CD14-positive monocyte (primary cell): ENCODE data around the gene DENND1A. TPM values are rescaled to one million over a fixed set of nuclear protein-coding genes. Genes with fewer than 3 reads are reported as not detected.

ENCODE experiments used
- DNase-seq, 3 donors: peaks; one replicate each; pipeline ENCODE4 v3.0.0-alpha.2; 2011 to 2022
- H2AFZ ChIP-seq: 2 replicates; pipeline ENCODE4 v1.6.0; 2012; ENCODE audit warnings: mild to moderate bottlenecking, low read depth, low read length, inconsistent platforms; ENCODE audit not compliant: insufficient read depth, poor library complexity, severe bottlenecking
- H3K27ac ChIP-seq, 2 donors: 1 replicate in 1 of 2; 2 replicates in 1 of 2; pipeline ENCODE4 v1.5.1; 2012 to 2013; ENCODE audit warnings: low read length in 2 of 2, control low read depth in 1 of 2, inconsistent platforms in 1 of 2, low read depth in 1 of 2, mild to moderate bottlenecking in 1 of 2
- H3K27me3 ChIP-seq, 2 donors: one replicate each; pipeline versions ENCODE4 v1.6.0 to v1.6.1; 2011 to 2013; ENCODE audit warnings: low read length in 2 of 2; ENCODE audit not compliant: control insufficient read depth in 2 of 2, insufficient read depth in 2 of 2
- H3K36me3 ChIP-seq, 2 donors: replicated peaks in 1 of 2; 1 replicate in 1 of 2; 2 replicates in 1 of 2; pipeline versions ENCODE4 v1.5.1 to v1.6.1; 2012 to 2013; ENCODE audit warnings: low read length in 2 of 2, control low read depth in 1 of 2, inconsistent platforms in 1 of 2, mild to moderate bottlenecking in 1 of 2; ENCODE audit not compliant: insufficient read depth in 2 of 2, control insufficient read depth in 1 of 2
- H3K4me1 ChIP-seq, 2 donors: 1 replicate in 1 of 2; 2 replicates in 1 of 2; pipeline versions ENCODE4 v1.5.1 to v1.6.1; 2012 to 2013; ENCODE audit warnings: low read length in 2 of 2, control low read depth in 1 of 2, inconsistent platforms in 1 of 2, mild to moderate bottlenecking in 1 of 2, moderate library complexity in 1 of 2; ENCODE audit not compliant: insufficient read depth in 2 of 2, control insufficient read depth in 1 of 2
- H3K4me2 ChIP-seq: replicated peaks from 2 replicates; pipeline ENCODE3; 2012; ENCODE audit warnings: low read length, moderate library complexity, mild to moderate bottlenecking; ENCODE audit not compliant: poor library complexity, severe bottlenecking; ENCODE audit errors: extremely low read depth
- H3K4me3 ChIP-seq, 3 experiments: fragments of 200-600 bp in 1 of 3; sonication (generic) in 1 of 3; replicated peaks in 1 of 3; 1 replicate in 2 of 3; 2 replicates in 1 of 3; pipeline ENCODE4 v1.5.1; 2011 to 2013; ENCODE audit warnings: low read length in 3 of 3, mild to moderate bottlenecking in 3 of 3, control low read depth in 2 of 3, low read depth in 2 of 3, inconsistent platforms in 1 of 3, moderate library complexity in 1 of 3
- H3K79me2 ChIP-seq: 2 replicates; pipeline ENCODE4 v1.6.0; 2012; ENCODE audit warnings: mild to moderate bottlenecking, control low read depth, inconsistent platforms, low read length, moderate library complexity; ENCODE audit not compliant: insufficient read depth
- H3K9ac ChIP-seq: 2 replicates; pipeline ENCODE4 v1.6.0; 2017; ENCODE audit warnings: low read length, mild to moderate bottlenecking; ENCODE audit not compliant: insufficient read depth, poor library complexity, severe bottlenecking
- H3K9me3 ChIP-seq, 2 donors: replicated peaks in 1 of 2; 1 replicate in 1 of 2; 2 replicates in 1 of 2; pipeline versions ENCODE4 v1.5.1 to v1.6.1; 2012 to 2013; ENCODE audit warnings: low read length in 2 of 2, control low read depth in 1 of 2; ENCODE audit not compliant: control insufficient read depth in 1 of 2, insufficient read depth in 1 of 2
- H4K20me1 ChIP-seq: 2 replicates; pipeline ENCODE4 v1.6.0; 2012; ENCODE audit warnings: mild to moderate bottlenecking, low read length, control low read depth, moderate library complexity; ENCODE audit not compliant: insufficient read depth
- H3K27ac Mint-ChIP-seq, 7 donors: one replicate each; pipeline ENCODE4 v1.8.0; 2020; ENCODE audit warnings: mild to moderate bottlenecking in 7 of 7, mixed read lengths in 7 of 7, moderate library complexity in 6 of 7, inconsistent platforms in 2 of 7
- H3K27me3 Mint-ChIP-seq, 3 donors: one replicate each; pipeline ENCODE4 v1.8.0; 2021 to 2022; ENCODE audit warnings: low read depth in 3 of 3, mild to moderate bottlenecking in 3 of 3, mixed read lengths in 3 of 3, moderate library complexity in 3 of 3, inconsistent platforms in 1 of 3
- H3K36me3 Mint-ChIP-seq, 2 donors: one replicate each; pipeline ENCODE4 v1.8.0; 2020; ENCODE audit warnings: mixed read lengths in 2 of 2, inconsistent platforms in 1 of 2, mild to moderate bottlenecking in 1 of 2
- H3K4me1 Mint-ChIP-seq: one replicate; pipeline ENCODE4 v1.8.0; 2020; ENCODE audit warnings: mild to moderate bottlenecking, mixed read lengths
- H3K4me3 Mint-ChIP-seq, 2 donors: one replicate each; pipeline ENCODE4 v1.8.0; 2020; ENCODE audit warnings: mild to moderate bottlenecking in 2 of 2, mixed read lengths in 2 of 2, moderate library complexity in 1 of 2
- H3K9me3 Mint-ChIP-seq, 7 donors: one replicate each; pipeline ENCODE4 v1.8.0; 2020 to 2022; ENCODE audit warnings: mixed read lengths in 7 of 7, mild to moderate bottlenecking in 6 of 7, moderate library complexity in 6 of 7, inconsistent platforms in 2 of 7
- CTCF ChIP-seq: fragments of 200-600 bp; IDR thresholded peaks from one replicate; pipeline ENCODE4 v1.8.0; 2022; ENCODE audit warnings: antibody characterized with exemption, mild to moderate bottlenecking
- WGBS: methylation state at CpG from one replicate; pipeline ENCODE4 v1.1.5; 2013; ENCODE audit warnings: missing lambda C conversion rate; ENCODE audit not compliant: insufficient coverage; 5-methylcytosine and 5-hydroxymethylcytosine counted together
- intact Hi-C, 2 donors: fragments of 100-400 bp; cut with micrococcal nuclease; formaldehyde crosslinking; loops; one replicate each; pipeline versions ENCODE4 v1.15.0 to v1.15.1; 2023
- polyA plus RNA-seq, 3 donors: library from polyadenylated mRNA; depleted of rRNA in 1 of 3; unstranded in 2 of 3; stranded (reverse) in 1 of 3; fragments of 300-500 nt in 2 of 3; fragments of >200 nt in 1 of 3; fragmentation: Illumina TruSeq in 2 of 3; gene quantifications; 1 replicate in 2 of 3; 2 replicates in 1 of 3; pipeline ENCODE4 v1.2.3, GENCODE V29; 2012 to 2021

The DENND1A gene
- polyA plus RNA-seq, 3 donors: 24.8 to 73.0 (median 29.4) TPM

- no peaks in the 10 kb centered on the region for H3K4me1 Mint-ChIP-seq
- peaks cover 41% of the 10 kb centered on the region for H4K20me1 ChIP-seq
- no peaks in the 10 kb centered on the region for H3K9me3 ChIP-seq
- 94% methylated on average over 10 of the region's 10 CpGs for WGBS
- H3K4me1 ChIP-seq: no peaks in the 10 kb centered on the region
- H3K36me3 Mint-ChIP-seq: peaks cover 61 to 88% of the 10 kb centered on the region in 2 donors
- no peak overlapping the region for H3K4me3 ChIP-seq
- no peak overlapping the region for H2AFZ ChIP-seq
- H3K79me2 ChIP-seq: no peaks in the 10 kb centered on the region
- no peak overlapping the region for H3K4me3 Mint-ChIP-seq
- no peaks in the 10 kb centered on the region for H3K27me3 ChIP-seq
- no peaks in the 10 kb centered on the region for H3K27me3 Mint-ChIP-seq
- no peaks in the 10 kb centered on the region for H3K9me3 Mint-ChIP-seq
- intact Hi-C loops: no loop called here
- DNase-seq: no peak
- peaks cover 50 to 92% of the 10 kb centered on the region in 2 donors for H3K36me3 ChIP-seq
- no peak for TF ChIP-seq CTCF
- H3K9ac ChIP-seq: no peak overlapping the region
- peak overlapping the region in 1 of 7 donors; percentile 37 for H3K27ac Mint-ChIP-seq
- no peak overlapping the region for H3K4me2 ChIP-seq
- H3K27ac ChIP-seq: no peak overlapping the region
These were observed 518.7 kb downstream of the DENND1A start for GRCh38 chr9:123411191-123411590.

- H3K27me3 ChIP-seq: no peaks in the 10 kb centered on the region
- no peaks in the 10 kb centered on the region for H3K4me1 Mint-ChIP-seq
- no peak for DNase-seq
- no peak overlapping the region for H3K27ac Mint-ChIP-seq
- H3K4me1 ChIP-seq: no peaks in the 10 kb centered on the region
- H3K4me3 Mint-ChIP-seq: no peak overlapping the region
- 70% methylated on average over 2 of the region's 12 CpGs for WGBS
- H3K9me3 ChIP-seq: no peaks in the 10 kb centered on the region
- no peak overlapping the region for H3K4me2 ChIP-seq
- no peak overlapping the region for H2AFZ ChIP-seq
- H4K20me1 ChIP-seq: peaks cover 43% of the 10 kb centered on the region
- peaks cover 45 to 86% of the 10 kb centered on the region in 2 donors for H3K36me3 ChIP-seq
- no peak for TF ChIP-seq CTCF
- no peak overlapping the region for H3K27ac ChIP-seq
- H3K4me3 ChIP-seq: no peak overlapping the region
- H3K27me3 Mint-ChIP-seq: no peaks in the 10 kb centered on the region
- H3K79me2 ChIP-seq: no peaks in the 10 kb centered on the region
- H3K9me3 Mint-ChIP-seq: no peaks in the 10 kb centered on the region
- H3K36me3 Mint-ChIP-seq: peaks cover 55 to 82% of the 10 kb centered on the region in 2 donors
- intact Hi-C loops: no loop called here
- no peak overlapping the region for H3K9ac ChIP-seq
These were observed 519.5 kb downstream of the DENND1A start for GRCh38 chr9:123410281-123410910.
